Measurements from ENCODE around the gene HEATR1. TPM values are rescaled to one million over a fixed set of nuclear protein-coding genes. Genes with fewer than 3 reads are reported as not detected.

The HEATR1 gene
- total RNA-seq, 1 experiment from 2014 or later, result 68.3 TPM

DNA sequence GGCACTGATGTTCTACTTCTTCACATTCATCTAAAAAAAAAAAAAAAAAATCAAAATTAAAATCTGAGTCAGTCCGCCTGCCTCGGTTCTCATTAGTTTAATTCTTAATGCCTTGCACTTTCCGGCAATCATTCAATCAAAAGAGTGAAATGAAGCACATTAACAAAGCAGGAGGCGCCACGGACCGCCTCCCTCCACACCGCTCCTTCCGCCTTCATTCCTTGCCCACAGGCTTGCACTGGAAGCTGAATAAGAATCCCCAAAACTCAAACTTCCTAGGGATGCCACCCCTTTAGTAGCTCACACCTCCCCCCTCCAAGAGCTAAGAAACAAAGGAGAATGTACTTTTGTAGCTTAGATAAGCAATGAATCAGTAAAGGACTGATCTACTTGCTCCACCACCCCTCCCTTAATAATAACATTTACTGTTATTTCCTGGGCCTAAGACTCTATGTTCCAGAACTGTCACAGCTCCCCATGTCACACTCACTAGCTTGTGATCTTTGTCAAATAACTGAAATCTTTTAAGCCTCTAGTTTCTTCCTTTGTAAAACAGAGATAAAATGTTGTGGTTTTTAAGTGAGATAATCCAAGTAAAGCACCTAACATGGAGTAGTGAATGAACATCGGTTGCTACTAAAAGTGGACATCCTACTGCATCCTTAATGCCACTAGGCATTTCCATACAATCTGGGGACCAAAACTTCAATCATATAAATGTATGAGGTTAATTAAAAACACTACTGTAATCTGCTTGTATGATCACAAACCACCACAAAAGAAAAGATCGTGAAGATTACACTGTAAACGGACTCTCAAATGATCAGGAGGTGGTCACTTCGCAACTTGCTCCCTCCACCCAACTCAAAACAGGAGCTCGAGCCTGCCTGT is 53.1 kb downstream of the HEATR1 start:
- Histone ChIP-seq H4K20me1 (ENCODE audit: insufficient read depth) (no peaks in the 10 kb centered on the region), H3K4me2 (ENCODE audit: low read length) (no peak overlapping the region), H3K36me3 (ENCODE audit: control insufficient read depth in 1 of 2, insufficient read depth in 2 of 2, low read length in 2 of 2) (peaks cover 50 to 81% of the 10 kb centered on the region in 2 experiments), H3K4me3 (replicated peaks in 1 of 2; ENCODE audit: low read depth in 1 of 2, low read length in 2 of 2) (no peak overlapping the region), H3K9me2 (ENCODE audit: insufficient read depth) (no peaks in the 10 kb centered on the region), H3K27me3 (ENCODE audit: insufficient read depth, low read length) (no peaks in the 10 kb centered on the region), H3K4me1 (ENCODE audit: control insufficient read depth in 1 of 2, insufficient read depth in 2 of 2, low read length in 2 of 2) (no peaks in the 10 kb centered on the region), H3K79me2 (ENCODE audit: insufficient read depth, low read length) (no peaks in the 10 kb centered on the region), H2AFZ (ENCODE audit: low read depth, low read length, poor library complexity, severe bottlenecking) (no peak overlapping the region), H3K27ac (ENCODE audit: low read depth, low read length) (no peak overlapping the region), H3K9me3 (ENCODE audit: control insufficient read depth in 1 of 2, insufficient read depth in 1 of 2, low read depth in 1 of 2, low read length in 2 of 2) (no peaks in the 10 kb centered on the region), H3K9ac (ENCODE audit: low read length) (no peak overlapping the region)
- no peak for TF ChIP-seq SRF (IDR thresholded peaks at IDR 0.05; ENCODE audit: low read depth)
- TF ChIP-seq EZH2 (IDR thresholded peaks at IDR 0.05), result no peak
- no peak for TF ChIP-seq ZFX (IDR thresholded peaks at IDR 0.05)
- no peak for TF ChIP-seq CEBPB (IDR thresholded peaks at IDR 0.05; ENCODE audit: low read depth)
- no peak for TF ChIP-seq FOSL1 (IDR thresholded peaks at IDR 0.05; ENCODE audit: low read depth)
- TF ChIP-seq POLR2AphosphoS5 (IDR thresholded peaks at IDR 0.05; ENCODE audit: low read depth, low read length), result no peak
- no peak for TF ChIP-seq SIN3A (IDR thresholded peaks at IDR 0.05; ENCODE audit: low read depth)
- TF ChIP-seq, protein P1, sequence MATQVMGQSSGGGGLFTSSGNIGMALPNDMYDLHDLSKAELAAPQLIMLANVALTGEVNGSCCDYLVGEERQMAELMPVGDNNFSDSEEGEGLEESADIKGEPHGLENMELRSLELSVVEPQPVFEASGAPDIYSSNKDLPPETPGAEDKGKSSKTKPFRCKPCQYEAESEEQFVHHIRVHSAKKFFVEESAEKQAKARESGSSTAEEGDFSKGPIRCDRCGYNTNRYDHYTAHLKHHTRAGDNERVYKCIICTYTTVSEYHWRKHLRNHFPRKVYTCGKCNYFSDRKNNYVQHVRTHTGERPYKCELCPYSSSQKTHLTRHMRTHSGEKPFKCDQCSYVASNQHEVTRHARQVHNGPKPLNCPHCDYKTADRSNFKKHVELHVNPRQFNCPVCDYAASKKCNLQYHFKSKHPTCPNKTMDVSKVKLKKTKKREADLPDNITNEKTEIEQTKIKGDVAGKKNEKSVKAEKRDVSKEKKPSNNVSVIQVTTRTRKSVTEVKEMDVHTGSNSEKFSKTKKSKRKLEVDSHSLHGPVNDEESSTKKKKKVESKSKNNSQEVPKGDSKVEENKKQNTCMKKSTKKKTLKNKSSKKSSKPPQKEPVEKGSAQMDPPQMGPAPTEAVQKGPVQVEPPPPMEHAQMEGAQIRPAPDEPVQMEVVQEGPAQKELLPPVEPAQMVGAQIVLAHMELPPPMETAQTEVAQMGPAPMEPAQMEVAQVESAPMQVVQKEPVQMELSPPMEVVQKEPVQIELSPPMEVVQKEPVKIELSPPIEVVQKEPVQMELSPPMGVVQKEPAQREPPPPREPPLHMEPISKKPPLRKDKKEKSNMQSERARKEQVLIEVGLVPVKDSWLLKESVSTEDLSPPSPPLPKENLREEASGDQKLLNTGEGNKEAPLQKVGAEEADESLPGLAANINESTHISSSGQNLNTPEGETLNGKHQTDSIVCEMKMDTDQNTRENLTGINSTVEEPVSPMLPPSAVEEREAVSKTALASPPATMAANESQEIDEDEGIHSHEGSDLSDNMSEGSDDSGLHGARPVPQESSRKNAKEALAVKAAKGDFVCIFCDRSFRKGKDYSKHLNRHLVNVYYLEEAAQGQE (IDR thresholded peaks at IDR 0.05; ENCODE audit: low read depth), result no peak
- TF ChIP-seq, protein P2, sequence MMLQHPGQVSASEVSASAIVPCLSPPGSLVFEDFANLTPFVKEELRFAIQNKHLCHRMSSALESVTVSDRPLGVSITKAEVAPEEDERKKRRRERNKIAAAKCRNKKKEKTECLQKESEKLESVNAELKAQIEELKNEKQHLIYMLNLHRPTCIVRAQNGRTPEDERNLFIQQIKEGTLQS (IDR thresholded peaks at IDR 0.05), result no peak
- no peak for TF ChIP-seq TCF7L2 (IDR thresholded peaks at IDR 0.05; ENCODE audit: borderline replicate concordance, extremely low read depth, insufficient read depth, insufficient read length)
- TF ChIP-seq ZNF274 (IDR thresholded peaks at IDR 0.05; ENCODE audit: low read depth, low read length), result no peak
- TF ChIP-seq CBX3 (IDR thresholded peaks at IDR 0.05; ENCODE audit: low read depth), result no peak
- no peak for TF ChIP-seq EZH2phosphoT487 (IDR thresholded peaks at IDR 0.05; ENCODE audit: borderline replicate concordance)
- no peak for TF ChIP-seq YY1 (IDR thresholded peaks at IDR 0.05; ENCODE audit: extremely low read depth, insufficient replicate concordance, low read depth, low read length)
- TF ChIP-seq, protein P3, sequence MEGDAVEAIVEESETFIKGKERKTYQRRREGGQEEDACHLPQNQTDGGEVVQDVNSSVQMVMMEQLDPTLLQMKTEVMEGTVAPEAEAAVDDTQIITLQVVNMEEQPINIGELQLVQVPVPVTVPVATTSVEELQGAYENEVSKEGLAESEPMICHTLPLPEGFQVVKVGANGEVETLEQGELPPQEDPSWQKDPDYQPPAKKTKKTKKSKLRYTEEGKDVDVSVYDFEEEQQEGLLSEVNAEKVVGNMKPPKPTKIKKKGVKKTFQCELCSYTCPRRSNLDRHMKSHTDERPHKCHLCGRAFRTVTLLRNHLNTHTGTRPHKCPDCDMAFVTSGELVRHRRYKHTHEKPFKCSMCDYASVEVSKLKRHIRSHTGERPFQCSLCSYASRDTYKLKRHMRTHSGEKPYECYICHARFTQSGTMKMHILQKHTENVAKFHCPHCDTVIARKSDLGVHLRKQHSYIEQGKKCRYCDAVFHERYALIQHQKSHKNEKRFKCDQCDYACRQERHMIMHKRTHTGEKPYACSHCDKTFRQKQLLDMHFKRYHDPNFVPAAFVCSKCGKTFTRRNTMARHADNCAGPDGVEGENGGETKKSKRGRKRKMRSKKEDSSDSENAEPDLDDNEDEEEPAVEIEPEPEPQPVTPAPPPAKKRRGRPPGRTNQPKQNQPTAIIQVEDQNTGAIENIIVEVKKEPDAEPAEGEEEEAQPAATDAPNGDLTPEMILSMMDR (IDR thresholded peaks at IDR 0.05 in 2 of 3, conservative IDR thresholded peaks at IDR 0.05 in 1 of 3; ENCODE audit: borderline replicate concordance in 1 of 3, insufficient read depth in 1 of 3, low read depth in 2 of 3, low read length in 2 of 3), result no peak
- RAD21 ChIA-PET (ENCODE audit: low non-redundant PET in 1 of 2, low total read pairs in 2 of 2, uncharacterized antibody in 2 of 2, unreplicated experiment in 2 of 2), result no interaction called here
- POLR2A ChIA-PET, result no interaction called here
- DNase-seq (ENCODE audit: low read depth, low spot score) (no peak), ATAC-seq (no peak)
- BruUV-seq (replicated peaks), result no TSS peak
- CTCF ChIA-PET, result interaction anchor here (0.7 kb wide), 1 partner anchor 9 kb away, joined by 3 read pairs; no protein-coding TSS in a partner anchor
- intact Hi-C loops (cut with micrococcal nuclease), result no loop called here

All from HCT116 (cell line).